ENCODE results near the gene NXPH2. TPM values are rescaled to one million over a fixed set of nuclear protein-coding genes. Genes with fewer than 3 reads are reported as not detected.

Gene NXPH2
- total RNA-seq, 2 experiments from 2014 or later, result not detected

DNA sequence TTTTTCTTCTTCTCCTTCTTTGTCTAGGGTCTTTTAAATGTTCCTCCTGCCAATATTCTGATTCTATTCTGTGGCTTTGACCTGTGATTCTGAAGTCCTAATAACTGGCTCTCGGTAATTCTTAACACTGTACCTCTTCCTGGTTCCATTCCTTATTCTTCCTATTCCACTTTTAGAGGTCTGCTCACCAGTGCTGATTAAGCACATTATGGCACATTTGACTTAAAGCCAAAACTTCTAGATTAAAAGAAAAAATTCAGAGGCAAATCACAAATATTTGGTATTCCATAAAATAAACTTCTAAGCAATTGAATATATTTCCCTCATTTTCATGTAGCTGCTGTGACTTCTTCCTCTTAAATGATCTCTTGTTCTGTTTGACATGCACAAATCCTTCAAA, 47.5 kb downstream of the NXPH2 start:
- Histone ChIP-seq H3K9me3 (ENCODE audit: control insufficient read depth in 1 of 2, insufficient read depth in 1 of 2, low read length in 2 of 2) (peaks cover 0 to 8% of the 10 kb centered on the region in 2 experiments), H3K4me3 (ENCODE audit: low read length) (no peak overlapping the region), H3K4me1 (ENCODE audit: insufficient read depth, low read length) (no peaks in the 10 kb centered on the region), H3K27ac (ENCODE audit: low read depth in 1 of 2, low read length in 2 of 2) (no peak overlapping the region), H3K27me3 (ENCODE audit: control insufficient read depth in 1 of 2, insufficient read depth in 2 of 2, low read length in 2 of 2) (no peaks in the 10 kb centered on the region), H3K36me3 (ENCODE audit: insufficient read depth, low read length) (no peaks in the 10 kb centered on the region)
- ChIA-PET CTCF (no interaction called here), POLR2A (no interaction called here)
- Mint-ChIP-seq H3K27ac (no peak overlapping the region), H3K27me3 (peaks cover 17% of the 10 kb centered on the region), H3K4me3 (no peak overlapping the region), H3K4me1 (ENCODE audit: low read depth) (no peaks in the 10 kb centered on the region), H3K9me3 (peaks cover 16% of the 10 kb centered on the region), H3K36me3 (ENCODE audit: low read depth) (no peaks in the 10 kb centered on the region)
- intact Hi-C loops (cut with DNase I, micrococcal nuclease), result no loop called here
- ATAC-seq (ENCODE audit: poor library complexity), result no peak
- DNase-seq, result no peak
- no peak for TF ChIP-seq CTCF (IDR thresholded peaks at IDR 0.05)

DNA sequence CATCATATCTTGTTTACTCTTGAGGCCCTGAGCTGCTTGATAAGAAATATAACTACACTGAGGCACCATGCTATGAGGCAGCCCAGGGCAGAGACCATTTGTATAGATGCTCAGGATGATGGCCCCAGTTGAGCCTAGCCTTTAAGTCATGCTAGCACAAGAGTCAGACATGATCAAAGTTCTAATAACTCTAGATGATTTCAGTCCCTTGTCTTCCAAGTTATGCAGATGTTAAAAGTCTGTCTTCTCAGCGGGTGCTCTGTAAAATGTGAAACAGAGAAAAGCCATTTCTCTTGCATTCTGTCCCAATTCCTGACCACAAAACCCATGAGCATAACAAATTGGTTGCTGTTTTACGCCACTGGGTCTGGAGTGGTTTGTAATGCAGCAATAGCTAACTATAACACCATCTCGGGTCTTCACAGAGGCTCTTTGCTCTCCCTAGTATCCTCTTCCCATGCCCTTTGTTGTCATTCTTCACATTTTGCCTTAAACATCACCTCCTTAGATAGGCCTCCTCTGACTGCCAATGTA, 49.6 kb downstream of the NXPH2 start:
- H3K36me3 ChIP-seq (ENCODE audit: insufficient read depth, low read length), result no peaks in the 10 kb centered on the region
- H3K27ac Mint-ChIP-seq, result no peak overlapping the region
- ChIA-PET POLR2A (no interaction called here), CTCF (no interaction called here)
- no peak for DNase-seq
- no peak overlapping the region for H3K27ac ChIP-seq (ENCODE audit: low read depth in 1 of 2, low read length in 2 of 2)
- H3K4me3 ChIP-seq (ENCODE audit: low read length), result no peak overlapping the region
- H3K36me3 Mint-ChIP-seq (ENCODE audit: low read depth), result no peaks in the 10 kb centered on the region
- peaks cover 7% of the 10 kb centered on the region for H3K9me3 Mint-ChIP-seq
- H3K27me3 Mint-ChIP-seq, result peaks cover 17% of the 10 kb centered on the region
- no peaks in the 10 kb centered on the region for H3K4me1 ChIP-seq (ENCODE audit: insufficient read depth, low read length)
- intact Hi-C loops (cut with DNase I, micrococcal nuclease), result no loop called here
- no peak for TF ChIP-seq CTCF (IDR thresholded peaks at IDR 0.05)
- no peaks in the 10 kb centered on the region for H3K9me3 ChIP-seq (ENCODE audit: control insufficient read depth in 1 of 2, insufficient read depth in 1 of 2, low read length in 2 of 2)
- H3K4me1 Mint-ChIP-seq (ENCODE audit: low read depth), result no peaks in the 10 kb centered on the region
- ATAC-seq (ENCODE audit: poor library complexity), result no peak
- H3K27me3 ChIP-seq (ENCODE audit: control insufficient read depth in 1 of 2, insufficient read depth in 2 of 2, low read length in 2 of 2), result no peaks in the 10 kb centered on the region
- H3K4me3 Mint-ChIP-seq, result no peak overlapping the region

DNA sequence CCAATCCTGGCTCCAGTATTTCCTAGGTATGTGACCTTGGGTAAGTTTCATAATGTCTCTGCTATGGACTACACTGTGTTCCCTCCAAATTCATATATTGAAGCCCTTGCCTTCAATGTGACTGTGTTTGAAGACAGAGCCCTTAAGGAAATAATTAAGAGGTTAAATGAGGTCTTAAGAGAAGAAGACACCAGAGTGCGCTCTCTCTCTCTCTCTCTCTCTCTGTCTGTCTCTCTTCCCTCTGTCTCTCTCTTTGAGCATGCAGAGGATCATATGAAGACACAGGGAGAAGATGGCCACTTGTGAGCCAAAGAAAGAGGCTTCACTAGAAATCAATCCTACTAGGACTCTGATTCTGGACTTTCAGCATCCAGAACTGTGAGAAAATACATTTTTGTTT, 52.2 kb downstream of the NXPH2 start:
- Histone ChIP-seq H3K4me1 (ENCODE audit: insufficient read depth, low read length) (no peaks in the 10 kb centered on the region), H3K36me3 (ENCODE audit: insufficient read depth, low read length) (no peaks in the 10 kb centered on the region), H3K27me3 (ENCODE audit: control insufficient read depth in 1 of 2, insufficient read depth in 2 of 2, low read length in 2 of 2) (no peaks in the 10 kb centered on the region), H3K4me3 (ENCODE audit: low read length) (no peak overlapping the region), H3K9me3 (ENCODE audit: control insufficient read depth in 1 of 2, insufficient read depth in 1 of 2, low read length in 2 of 2) (no peaks in the 10 kb centered on the region), H3K27ac (ENCODE audit: low read depth in 1 of 2, low read length in 2 of 2) (no peak overlapping the region)
- H3K36me3 Mint-ChIP-seq (ENCODE audit: low read depth), result no peaks in the 10 kb centered on the region
- no peak for TF ChIP-seq CTCF (IDR thresholded peaks at IDR 0.05)
- intact Hi-C loops (cut with DNase I, micrococcal nuclease), result no loop called here
- ChIA-PET CTCF (no interaction called here), POLR2A (no interaction called here)
- no peak for ATAC-seq (ENCODE audit: poor library complexity)
- H3K9me3 Mint-ChIP-seq, result no peaks in the 10 kb centered on the region
- H3K4me1 Mint-ChIP-seq (ENCODE audit: low read depth), result no peaks in the 10 kb centered on the region
- DNase-seq, result no peak
- peaks cover 16% of the 10 kb centered on the region for H3K27me3 Mint-ChIP-seq
- no peak overlapping the region for H3K27ac Mint-ChIP-seq
- no peak overlapping the region for H3K4me3 Mint-ChIP-seq
